Left lobe of liver (tissue), 2 donors: ENCODE results near the gene ZFP64. TPM values are rescaled to one million over a fixed set of nuclear protein-coding genes. Genes with fewer than 3 reads are reported as not detected.
"Not testable (repeated sequence)": the region's sequence is repeated elsewhere in the genome, so short reads cannot be mapped to it uniquely, and the experiment has no call there.

Source experiments
- ATAC-seq: fragments of 200-7000 bp; cut with Tn5 transposase; one replicate; pipeline ENCODE4 v1.9.1; 2020; ENCODE audit warnings: mild to moderate bottlenecking, moderate library complexity
- DNase-seq: peaks from one replicate; pipeline ENCODE4 v3.0.0-alpha.2; 2020; ENCODE audit warnings: low spot score
- total RNA-seq: library from RNA; stranded (reverse); gene quantifications from one replicate; pipeline ENCODE4 v1.2.1, GENCODE V29; 2021
- donor health status: DM: no; HTN: no; CAD: no; lungs with moderate emphysema.
- donor health status: DM: no; HTN: yes; CAD: no.

The ZFP64 gene
- total RNA-seq, 1 donor from 2014 or later, result 5.7 TPM

DNA sequence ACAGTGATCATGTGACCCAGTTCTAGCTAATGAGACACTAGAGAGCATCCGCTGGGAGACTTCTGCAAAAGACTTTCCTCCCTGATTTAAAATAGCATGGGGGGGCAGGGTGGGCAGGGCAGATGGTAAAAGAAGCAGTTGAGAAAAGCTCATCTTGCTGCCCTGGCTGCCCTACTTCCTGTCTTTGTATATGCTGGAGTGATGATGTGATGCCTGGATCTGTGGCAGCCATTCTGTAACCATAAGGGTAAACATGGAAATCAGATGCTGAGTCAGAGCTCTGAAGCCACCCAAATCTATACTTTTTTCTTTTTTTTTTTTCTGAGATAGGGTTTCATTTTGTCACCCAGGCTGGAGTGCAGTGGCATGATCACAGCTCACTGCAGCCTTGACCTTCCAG, 25.4 kb downstream of the ZFP64 start:
- ATAC-seq (no peak), DNase-seq (no peak)

DNA sequence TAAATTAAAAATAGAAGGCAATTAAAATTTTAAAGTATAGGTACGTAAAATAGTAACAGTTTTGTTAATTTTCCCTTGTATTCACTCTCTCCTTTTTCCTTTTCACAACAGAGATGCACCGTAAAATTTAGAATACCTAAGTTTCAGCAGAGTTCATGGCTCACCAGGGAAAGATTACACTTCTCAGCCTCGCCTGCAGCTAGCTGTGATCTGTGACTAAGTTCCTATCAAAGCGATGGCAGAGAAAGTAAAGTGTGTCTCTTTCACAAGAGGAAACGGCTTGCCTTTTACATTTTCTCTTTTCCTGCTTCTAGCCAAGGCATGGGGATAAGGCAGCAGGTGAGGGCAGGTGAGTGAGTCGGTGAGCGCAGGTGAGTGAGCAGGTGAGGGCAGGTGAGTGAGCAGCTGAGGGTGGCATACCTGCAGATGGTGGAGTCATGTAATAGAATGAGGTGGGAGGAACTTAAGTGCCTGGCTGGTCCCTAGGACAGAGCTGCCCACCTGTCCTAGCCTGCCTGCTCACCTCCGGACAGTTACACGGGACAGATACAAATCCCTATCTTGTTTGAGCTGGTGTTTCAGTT, 30.9 kb downstream of the ZFP64 start:
- ATAC-seq (no peak), DNase-seq (no peak)

DNA sequence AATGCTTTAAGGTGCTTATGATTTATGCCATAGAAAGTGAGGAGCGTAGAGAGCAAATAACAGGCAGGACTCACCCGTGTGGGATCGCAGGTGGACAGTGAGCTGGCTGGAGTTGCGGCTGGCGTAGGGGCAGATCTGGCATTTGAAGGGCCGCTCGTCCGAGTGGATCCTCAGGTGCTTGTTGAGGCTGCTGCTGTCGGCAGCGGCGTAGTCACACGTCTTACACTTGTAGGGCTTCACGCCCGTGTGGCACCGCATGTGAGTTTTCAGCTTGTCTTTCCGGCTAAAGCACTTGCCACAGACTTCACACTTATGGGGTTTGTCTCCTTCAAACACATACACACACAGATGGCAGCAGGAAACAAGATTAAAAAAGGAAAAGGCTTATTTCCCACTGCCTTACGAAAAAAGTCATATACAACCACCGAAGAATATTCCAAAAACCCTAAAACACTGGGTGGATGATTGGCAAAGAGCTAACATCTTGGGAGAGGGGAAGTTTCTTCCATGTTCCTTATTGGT, 31.5 kb downstream of the ZFP64 start:
- DNase-seq (no peak), ATAC-seq (no peak)

DNA sequence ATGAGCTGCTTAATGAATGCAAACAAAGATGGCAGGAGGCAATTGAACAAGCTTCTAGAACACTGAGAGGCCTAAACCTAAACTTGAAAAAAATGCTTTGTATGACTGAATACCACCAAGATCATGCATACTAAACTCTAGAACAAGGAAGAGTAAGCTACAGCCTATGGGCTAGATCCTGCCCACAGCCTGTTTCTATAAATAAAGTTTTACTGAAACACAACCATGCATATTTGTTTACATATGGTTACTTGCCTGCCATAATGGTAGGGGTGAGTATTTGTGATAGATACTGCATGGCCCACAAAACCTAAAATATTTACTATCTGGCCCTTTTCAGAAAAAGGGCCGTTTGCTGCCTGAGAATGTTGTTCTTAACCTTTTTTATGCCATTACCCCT, 37.0 kb downstream of the ZFP64 start:
- DNase-seq (no peak), ATAC-seq (no peak)

DNA sequence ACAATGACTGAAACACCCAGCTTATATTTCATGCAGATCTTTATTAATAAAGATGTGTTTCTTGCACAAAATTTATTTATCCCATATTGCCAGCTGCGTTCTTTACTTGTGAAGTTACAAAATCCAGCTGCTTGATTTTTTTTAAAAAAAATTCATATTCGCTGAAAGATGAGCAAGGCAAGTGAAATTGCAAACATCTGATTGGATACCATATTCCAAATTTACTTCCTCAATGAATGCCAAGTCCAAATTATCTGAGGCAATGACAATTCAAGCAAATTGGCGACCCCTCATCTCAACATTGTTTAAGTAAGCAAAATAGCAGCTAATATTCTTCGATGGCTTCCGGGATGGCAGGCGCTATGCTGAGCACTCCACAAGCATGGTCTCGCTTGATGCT, 37.7 kb downstream of the ZFP64 start:
- ATAC-seq, result no peak
- no peak for DNase-seq

DNA sequence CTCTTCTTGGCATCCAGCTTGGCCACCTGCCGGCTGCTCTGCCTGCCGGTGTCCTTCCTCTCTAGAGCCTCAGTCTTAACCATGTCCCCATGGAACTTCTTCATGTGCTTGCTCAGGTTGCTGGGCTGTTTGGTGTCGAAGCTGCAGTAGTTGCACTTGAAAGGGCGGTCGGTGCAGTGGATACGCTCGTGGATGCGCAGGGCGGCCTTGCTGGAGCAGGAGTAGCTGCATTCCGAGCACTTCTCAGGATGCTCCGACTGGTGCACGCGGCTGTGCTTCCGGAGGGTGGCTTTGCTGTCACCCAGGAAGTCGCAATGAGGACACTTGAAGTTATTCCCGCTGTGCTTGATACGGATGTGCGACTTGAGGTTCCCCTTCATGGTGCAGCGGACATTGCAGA, 38.7 kb downstream of the ZFP64 start:
- ATAC-seq (no peak), DNase-seq (no peak)

DNA sequence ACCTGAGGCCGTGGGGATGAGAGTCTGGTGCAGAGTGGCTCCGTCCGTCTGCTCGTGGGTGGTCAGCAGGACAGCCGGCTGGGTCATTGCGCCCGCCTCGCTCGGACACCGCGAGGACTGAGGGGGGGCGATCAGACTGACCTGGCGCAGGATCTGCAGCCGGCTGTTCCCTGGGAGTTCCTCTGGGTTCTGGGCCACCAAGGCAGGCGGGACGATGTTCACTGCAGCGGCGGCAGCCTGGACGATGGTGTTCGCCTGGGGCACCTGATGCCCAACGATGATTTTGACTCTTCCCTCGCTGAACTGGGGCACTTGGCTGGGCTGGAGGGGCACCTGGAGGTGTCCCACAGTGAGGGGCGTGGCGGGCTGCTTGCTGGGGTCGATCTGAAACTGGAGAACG, 39.2 kb downstream of the ZFP64 start:
- DNase-seq, result no peak

DNA sequence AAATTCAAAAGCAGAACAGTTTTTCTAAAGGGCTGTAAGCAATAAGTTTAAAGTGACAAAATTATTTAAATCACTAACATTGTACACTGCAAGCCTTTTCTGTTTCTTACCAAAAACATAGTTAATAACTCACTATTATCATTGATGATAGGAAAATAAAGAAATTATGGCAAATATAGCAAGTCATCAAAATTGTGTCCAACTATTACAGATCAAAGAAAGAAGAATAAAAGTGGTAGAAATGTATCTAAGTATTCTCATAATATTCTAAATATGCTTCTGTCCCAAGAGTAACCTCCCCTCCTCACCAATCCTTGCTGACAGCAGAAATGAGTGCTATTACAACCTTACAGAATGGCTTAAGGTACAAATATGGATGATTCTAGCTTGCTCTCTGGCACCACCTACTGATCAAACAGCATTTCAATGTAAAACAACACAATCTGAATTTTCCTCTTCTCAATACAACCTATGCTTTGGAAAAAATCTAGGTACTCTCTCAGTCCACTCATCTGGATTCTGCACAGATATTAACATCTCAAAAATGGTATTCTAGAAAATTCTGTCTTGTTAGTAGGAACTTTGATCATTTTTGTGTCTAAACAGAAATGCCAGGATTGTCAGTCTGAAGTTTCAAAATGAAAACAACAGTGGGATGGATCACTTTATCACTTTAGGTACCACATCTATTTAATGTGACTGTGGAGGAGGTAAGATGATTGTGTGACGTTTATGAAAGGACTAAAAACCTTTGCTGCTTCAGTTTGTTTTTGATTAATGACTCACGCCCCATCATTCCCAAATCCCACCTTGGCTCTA, 40.9 kb downstream of the ZFP64 start:
- ATAC-seq (peak; percentile 85), DNase-seq (no peak)

More for the DNA sequence above, 39.2 kb downstream of the ZFP64 start:
- ATAC-seq, result no peak

DNA sequence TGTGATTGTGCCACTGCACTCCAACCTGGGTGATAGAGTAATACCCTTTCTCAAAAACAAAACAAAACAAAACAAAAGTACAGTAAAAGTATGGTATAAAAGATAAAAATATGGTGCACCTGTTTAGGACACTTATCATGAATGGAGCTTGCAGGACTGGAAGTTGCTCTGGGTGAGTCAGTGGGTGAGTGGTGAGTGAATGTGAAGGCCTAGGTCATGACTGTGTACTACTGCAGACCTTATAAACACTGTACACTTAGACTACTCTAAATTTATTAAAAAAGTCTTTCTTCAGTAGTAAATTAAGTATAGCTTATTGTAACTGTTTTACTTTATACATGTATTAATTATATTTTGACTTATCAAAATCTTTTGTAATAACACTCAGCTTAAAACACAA, 46.0 kb downstream of the ZFP64 start:
- ATAC-seq, result no peak
- DNase-seq, result no peak

DNA sequence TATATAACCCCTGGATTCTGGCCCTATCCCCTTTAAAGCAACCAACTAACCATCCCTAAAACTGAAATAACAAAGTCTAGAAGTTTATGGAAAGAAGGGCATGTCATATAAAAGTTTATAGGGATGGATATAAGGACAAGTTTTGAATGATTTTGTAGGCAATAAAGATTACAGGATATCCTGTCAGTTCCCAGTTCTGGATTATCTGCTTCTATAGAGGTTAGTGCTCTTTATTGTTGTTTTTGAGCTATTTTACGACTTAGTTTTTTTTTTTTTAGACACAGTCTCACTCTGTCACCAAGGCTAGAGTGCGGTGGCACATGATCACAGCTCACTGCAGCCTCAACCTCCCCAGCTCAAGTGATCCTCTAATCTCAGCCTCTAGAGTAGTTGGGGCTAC, 48.3 kb downstream of the ZFP64 start:
- no peak for ATAC-seq
- no peak for DNase-seq

DNA sequence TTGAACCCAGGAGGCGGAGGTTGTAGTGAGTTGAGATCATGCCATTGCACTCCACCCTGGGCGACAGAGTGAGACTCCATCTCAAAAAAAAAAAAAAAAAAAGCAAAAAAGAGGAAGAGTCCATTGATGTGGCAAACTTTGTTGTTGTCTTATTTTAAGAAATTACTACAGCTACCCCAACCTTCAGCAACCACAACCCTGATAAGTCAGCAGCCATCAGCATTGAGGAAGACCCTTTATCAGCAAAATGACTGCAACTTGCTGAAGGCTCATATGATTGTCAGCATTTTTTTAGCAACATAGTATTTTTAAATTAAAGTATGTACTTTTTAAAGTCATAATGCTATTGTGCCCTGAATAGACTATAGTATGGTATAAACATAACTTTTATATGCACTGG, 48.8 kb downstream of the ZFP64 start:
- ATAC-seq (no peak), DNase-seq (no peak)

DNA sequence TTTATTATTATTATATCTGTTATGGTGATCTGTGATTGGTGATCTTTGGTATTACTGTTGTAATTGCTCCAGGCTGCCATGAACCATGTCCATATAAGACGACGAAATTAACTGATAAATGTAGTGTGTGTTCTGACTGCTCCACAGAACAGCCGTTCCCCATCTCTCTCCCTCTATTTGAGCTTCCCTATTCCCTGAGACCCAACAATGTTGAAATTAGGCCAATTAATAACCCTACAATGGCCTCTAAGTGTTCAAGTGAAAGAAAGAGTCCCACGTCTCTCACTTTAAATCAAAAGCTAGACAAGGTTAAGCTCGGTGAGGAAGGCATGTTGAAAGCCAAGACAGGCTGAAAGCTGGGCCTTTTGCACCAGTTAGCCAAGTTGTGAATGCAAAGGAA, 51.6 kb downstream of the ZFP64 start:
- DNase-seq, result no peak
- no peak for ATAC-seq

DNA sequence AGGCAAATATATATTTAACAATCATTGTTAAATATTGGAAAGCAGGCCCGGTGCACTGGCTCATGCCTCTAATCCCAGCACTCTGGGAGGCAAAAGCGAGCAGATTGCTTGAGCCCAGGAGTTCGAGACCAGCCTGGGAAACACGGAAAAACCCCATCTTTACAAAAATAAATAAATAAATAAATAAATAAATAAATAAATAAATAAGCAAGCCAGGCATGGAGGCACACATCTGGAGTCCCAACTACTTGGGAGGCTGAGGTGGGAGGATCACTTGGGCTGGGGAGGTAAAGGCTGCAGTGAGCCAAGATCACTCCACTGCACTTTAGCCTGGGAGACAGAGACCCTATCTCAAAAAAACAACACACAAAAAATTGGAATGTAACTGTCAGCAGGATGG, 53.7 kb downstream of the ZFP64 start:
- DNase-seq, result no peak

DNA sequence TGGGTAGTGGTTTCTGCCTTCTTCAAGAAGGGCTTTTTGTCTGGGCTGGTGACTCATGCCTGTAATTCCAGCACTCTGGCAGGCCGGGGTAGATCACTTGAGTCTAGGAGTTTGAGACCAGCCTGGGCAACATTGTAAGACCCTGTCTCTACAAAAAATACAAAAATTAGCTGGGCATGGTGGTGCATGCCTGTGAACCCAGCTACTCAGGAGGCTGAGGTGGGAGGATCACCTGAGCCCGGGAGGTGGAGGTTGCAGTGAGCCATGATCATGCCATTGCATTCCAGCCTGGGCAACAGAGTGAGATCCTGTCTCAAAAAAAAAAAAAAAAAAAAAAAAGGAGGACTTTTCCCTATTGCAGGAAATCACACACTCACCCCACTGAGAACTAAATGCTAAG, 57.9 kb downstream of the ZFP64 start:
- DNase-seq, ATAC-seq: not testable (repeated sequence)

More for the DNA sequence above, 53.7 kb downstream of the ZFP64 start:
- ATAC-seq, result no peak

DNA sequence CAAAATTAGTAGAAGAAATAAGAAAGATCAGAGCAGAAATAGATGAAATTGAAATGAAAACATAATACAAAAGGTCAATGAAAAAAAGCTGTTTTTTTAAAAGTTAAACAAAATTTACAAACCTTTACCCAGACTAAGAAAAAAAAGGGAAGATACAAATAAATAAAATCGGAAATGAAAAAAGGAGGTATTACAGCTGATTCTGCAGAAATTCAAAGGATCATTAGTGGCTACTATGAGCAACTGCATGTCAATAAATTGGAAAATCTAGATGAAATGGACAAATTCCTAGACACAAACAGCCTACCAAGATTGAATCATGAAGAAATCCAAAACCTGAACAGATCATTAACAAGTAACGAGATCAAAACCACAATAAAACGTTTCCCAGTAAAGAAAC, 59.2 kb downstream of the ZFP64 start:
- no peak for DNase-seq

DNA sequence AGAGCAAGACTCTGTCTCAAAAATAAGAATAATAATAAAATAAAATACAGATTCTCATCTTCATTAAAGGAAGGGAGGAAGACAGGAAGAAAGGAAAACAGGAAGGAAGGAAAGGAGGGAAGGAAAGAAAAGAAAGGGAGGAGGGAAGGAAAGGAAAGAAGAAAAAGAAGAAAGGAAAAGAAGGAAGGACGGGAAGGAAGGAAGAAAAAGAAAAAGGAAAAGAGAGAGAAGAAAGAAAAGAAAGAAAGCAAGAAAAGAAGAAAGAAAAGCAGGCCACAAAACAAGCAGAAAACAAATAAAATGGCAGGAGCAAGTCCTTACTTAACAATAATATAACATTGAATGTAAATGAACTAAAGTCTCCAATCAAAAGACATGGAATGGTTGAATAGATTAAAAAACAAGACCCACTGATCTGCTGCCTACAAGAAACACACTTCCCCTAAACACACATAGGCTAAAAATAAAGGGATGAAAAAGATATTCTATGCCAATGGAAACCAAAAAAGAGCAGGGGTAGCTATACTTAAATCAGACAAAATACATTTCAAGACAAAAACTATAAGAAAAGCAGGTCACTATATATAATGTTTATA, 60.4 kb downstream of the ZFP64 start:
- ATAC-seq (no peak), DNase-seq (no peak)

More for the DNA sequence above, 59.2 kb downstream of the ZFP64 start:
- ATAC-seq, result no peak

DNA sequence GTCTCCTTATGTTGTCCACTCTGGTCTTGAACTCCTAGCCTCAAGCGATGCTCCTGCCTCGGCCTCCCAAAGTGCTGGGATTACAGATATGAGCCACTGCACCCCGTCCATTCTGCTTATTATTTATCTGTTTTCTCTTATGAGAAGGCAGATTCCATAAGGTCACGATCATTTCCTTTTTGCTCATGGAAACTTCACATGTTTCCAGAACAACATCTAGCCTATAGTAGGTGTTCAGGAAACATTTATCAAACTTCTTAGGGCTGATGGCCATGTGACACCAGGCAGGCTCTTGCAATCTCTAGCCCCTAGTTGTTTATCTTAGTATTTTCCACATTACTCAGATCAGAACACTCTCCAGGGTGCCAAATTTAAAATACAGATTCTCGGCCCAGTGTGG, 61.2 kb downstream of the ZFP64 start:
- no peak for DNase-seq
- no peak for ATAC-seq

DNA sequence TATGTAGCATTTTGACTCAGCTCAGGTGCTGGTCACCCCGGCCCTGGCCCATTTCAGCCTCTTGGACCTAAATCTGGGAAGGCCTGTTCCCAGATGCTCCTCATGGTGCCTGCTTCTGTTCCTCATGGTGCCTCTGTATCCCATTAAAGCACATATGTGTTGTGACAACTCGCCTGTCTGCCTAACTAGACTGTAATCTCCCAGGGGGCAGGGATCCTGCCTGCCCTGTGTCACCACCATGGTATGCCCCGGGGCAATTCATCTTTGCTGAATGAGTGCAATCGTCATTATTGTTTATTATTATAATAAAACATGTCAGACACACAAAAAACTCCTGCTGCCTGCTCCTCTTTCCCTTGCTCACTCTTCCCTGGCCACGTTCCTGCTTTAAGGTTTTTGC, 62.0 kb downstream of the ZFP64 start:
- DNase-seq, result no peak
- no peak for ATAC-seq

DNA sequence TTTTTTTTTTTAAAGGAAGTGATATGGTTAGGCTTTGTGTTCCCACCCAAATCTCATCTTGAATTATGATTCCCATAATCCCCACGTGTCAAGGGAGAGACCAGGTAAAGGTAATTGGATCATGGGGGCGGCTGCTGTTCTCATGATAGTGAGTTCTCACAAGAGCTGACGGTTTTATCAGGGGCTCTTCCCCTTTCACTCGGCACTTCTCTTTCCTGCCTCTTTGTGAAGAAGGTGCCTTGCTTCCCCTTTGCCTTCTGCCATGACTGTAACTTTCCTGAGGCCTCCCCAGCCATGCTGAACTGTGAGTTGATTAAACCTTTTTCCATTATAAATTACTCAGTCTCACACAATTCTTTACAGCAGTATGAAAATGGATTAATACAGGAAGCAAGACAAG, 64.3 kb downstream of the ZFP64 start:
- ATAC-seq (no peak), DNase-seq (no peak)

DNA sequence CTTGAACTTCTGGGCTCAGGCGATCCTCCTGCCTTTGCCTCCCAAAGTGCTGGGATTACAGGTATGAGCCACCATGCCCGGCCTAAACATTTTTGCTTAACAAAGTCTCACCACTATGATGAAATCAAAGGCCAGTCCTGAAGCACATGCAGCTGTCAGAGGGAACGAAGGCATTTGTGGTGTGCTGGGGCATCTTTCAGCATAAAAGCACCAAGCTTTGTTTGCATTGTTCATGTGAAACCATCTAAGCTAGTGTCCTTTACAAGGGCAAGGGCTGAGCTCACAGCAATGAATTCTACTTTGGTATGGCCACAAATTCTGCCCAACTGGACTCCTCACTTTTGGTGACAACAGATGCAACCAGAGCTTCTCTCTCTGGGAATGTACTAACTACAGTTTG, 66.8 kb downstream of the ZFP64 start:
- ATAC-seq (no peak), DNase-seq (no peak)

DNA sequence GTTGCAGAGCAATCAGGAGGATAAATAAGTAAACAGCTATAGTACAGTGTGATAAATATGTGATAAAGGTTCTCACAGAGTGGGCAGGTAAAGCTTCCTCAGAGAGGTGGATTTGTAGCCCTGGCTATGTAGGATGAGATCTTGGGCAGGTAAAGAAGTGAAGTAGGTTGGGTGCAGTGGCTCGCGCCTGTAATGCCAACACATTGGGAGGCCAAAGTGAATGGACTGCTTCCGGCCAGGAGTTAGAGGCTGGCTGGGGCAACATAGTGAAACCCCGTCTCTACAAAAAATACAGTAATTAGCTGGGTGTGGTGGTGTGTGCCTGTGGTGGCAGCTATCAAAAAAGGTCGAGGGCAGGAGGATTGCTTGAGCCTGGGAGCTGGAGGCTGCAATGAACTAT, 72.9 kb downstream of the ZFP64 start:
- ATAC-seq (no peak), DNase-seq (no peak)

DNA sequence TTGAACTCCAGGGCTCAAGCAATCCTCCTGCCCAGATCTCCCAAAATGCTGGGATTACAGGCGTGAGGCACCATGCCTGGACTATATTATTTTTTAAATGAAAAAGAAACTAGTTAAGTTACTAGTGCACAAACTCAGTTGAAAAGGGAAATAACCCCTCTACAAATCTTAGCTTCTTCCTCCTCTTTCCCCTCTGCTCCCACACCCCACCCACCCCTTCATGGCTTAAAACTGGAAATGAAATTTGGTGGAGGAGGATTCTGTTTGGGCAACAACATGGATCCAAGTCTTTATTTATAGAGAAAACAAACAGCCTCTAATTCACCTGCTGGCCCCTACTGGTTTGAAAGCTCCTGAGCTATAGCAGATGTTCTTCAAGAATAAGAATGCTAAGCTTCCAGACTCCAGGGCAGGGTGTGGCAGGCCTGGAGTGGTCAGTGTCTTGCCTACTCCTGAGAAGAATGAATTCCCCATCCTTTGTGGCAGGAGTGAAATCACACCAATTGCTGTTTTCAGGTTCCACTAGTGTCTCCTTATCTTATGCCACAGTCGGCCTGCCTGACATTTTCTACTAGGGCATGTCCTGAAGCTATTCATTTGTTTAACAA, 73.5 kb downstream of the ZFP64 start:
- ATAC-seq (no peak), DNase-seq (no peak)
